Esophagus muscularis mucosa (tissue), 4 donors: ENCODE measurements around the gene ZSWIM4. TPM values are rescaled to one million over a fixed set of nuclear protein-coding genes. Genes with fewer than 3 reads are reported as not detected.

Source experiments
- DNase-seq: peaks from one replicate; pipeline ENCODE4 v3.0.0-alpha.2; 2017; ENCODE audit errors: extremely low spot score
- H3K27ac ChIP-seq, 4 donors: fragments of 200-600 bp; sonication (generic); replicated peaks in 1 of 4; 1 replicate in 3 of 4; 2 replicates in 1 of 4; pipeline ENCODE4 v1.5.1; 2016 to 2019; ENCODE audit warnings: mild to moderate bottlenecking in 1 of 4
- H3K27me3 ChIP-seq, 4 donors: fragments of 200-600 bp; sonication (generic); one replicate each; pipeline versions ENCODE4 v1.5.1 to v1.6.0; 2016 to 2019
- H3K36me3 ChIP-seq, 4 donors: fragments of 200-600 bp; sonication (generic); one replicate each; pipeline ENCODE4 v1.5.1; 2016 to 2019
- H3K4me1 ChIP-seq, 4 donors: fragments of 200-600 bp; sonication (generic); one replicate each; pipeline ENCODE4 v1.5.1; 2016 to 2019
- H3K4me3 ChIP-seq, 4 donors: fragments of 200-600 bp; sonication (generic); 1 replicate in 2 of 4; 2 replicates in 2 of 4; pipeline ENCODE4 v1.5.1; 2016 to 2019; ENCODE audit warnings: mild to moderate bottlenecking in 4 of 4, moderate library complexity in 1 of 4
- H3K9me3 ChIP-seq, 4 donors: fragments of 200-600 bp; sonication (generic); 1 replicate in 3 of 4; 2 replicates in 1 of 4; pipeline ENCODE4 v1.5.1; 2016 to 2019
- CTCF ChIP-seq, 3 experiments: fragments of 200-600 bp in 2 of 3; fragments of 450-650 bp in 1 of 3; sonication (generic) in 2 of 3; IDR thresholded peaks; one replicate each; pipeline ENCODE4 v1.5.1; 2017 to 2019; ENCODE audit warnings: antibody characterized with exemption in 3 of 3, mild to moderate bottlenecking in 2 of 3, moderate library complexity in 1 of 3
- EP300 ChIP-seq: sonication (generic); formaldehyde crosslinking; IDR thresholded peaks from one replicate; pipeline ENCODE4 v1.6.1; 2017; ENCODE audit warnings: antibody characterized with exemption
- POLR2A ChIP-seq: fragments of 450-650 bp; IDR thresholded peaks from one replicate; pipeline ENCODE4 v1.6.1; 2017; ENCODE audit warnings: antibody characterized with exemption, moderate library complexity, mild to moderate bottlenecking, low read depth
- POLR2AphosphoS5 ChIP-seq, 2 donors: sonication (generic); formaldehyde crosslinking; IDR thresholded peaks; one replicate each; pipeline ENCODE4 v1.6.1; 2017; ENCODE audit warnings: antibody characterized with exemption in 2 of 2
- WGBS: methylation state at CpG from one replicate; pipeline ENCODE4 v1.1.5; 2018; 5-methylcytosine and 5-hydroxymethylcytosine counted together
- intact Hi-C: fragments of 100-400 bp; cut with DNase I; formaldehyde crosslinking; loops from one replicate; pipeline ENCODE4 v1.15.1; 2023
- total RNA-seq, 4 donors: library from RNA; depleted of rRNA; stranded (reverse); fragments of >200 nt; gene quantifications; one replicate each; pipeline versions ENCODE4 v1.1.0 to v1.2.1, GENCODE V29; 2016

Gene ZSWIM4
- total RNA-seq, 4 donors from 2014 or later, result 5.3 to 11.6 (median 7.8) TPM

- H3K4me1 ChIP-seq, result peaks cover 14 to 37% (median 28%) of the 10 kb centered on the region in 4 donors
- DNase-seq, result no peak
- peak overlapping the region; percentile 61 to 90 (median 82) for H3K4me3 ChIP-seq
- H3K9me3 ChIP-seq, result no peaks in the 10 kb centered on the region
- H3K36me3 ChIP-seq, result no peaks in the 10 kb centered on the region
- intact Hi-C loops, result no loop called here
- H3K27ac ChIP-seq, result peak overlapping the region in 2 of 4 donors; percentile 85 to 92
- 72% methylated on average over 15 of the region's 15 CpGs for WGBS
- no peaks in the 10 kb centered on the region for H3K27me3 ChIP-seq
- TF ChIP-seq POLR2A (no peak), CTCF (IDR thresholded peaks at IDR 0.05) (no peak), EP300 (no peak), POLR2AphosphoS5 (IDR thresholded peaks at IDR 0.05) (no peak)
Measured at GRCh38 chr19:13866463-13867046, 71.3 kb downstream of the ZSWIM4 start.

GRCh38 chr19:13868663-13869062 is 73.4 kb downstream of the ZSWIM4 start:
- no peak overlapping the region for H3K4me3 ChIP-seq
- peaks cover 0 to 9% (median 0%) of the 10 kb centered on the region in 4 donors for H3K27me3 ChIP-seq
- H3K9me3 ChIP-seq, result no peaks in the 10 kb centered on the region
- H3K36me3 ChIP-seq, result no peaks in the 10 kb centered on the region
- peaks cover 19 to 39% (median 29%) of the 10 kb centered on the region in 4 donors for H3K4me1 ChIP-seq
- TF ChIP-seq CTCF (IDR thresholded peaks at IDR 0.05) (no peak), POLR2AphosphoS5 (IDR thresholded peaks at IDR 0.05) (no peak), EP300 (no peak), POLR2A (no peak)
- H3K27ac ChIP-seq, result no peak overlapping the region
- intact Hi-C loops, result no loop called here
- DNase-seq, result no peak
- 78% methylated on average over 4 of the region's 4 CpGs for WGBS

GRCh38 chr19:13869281-13869680 is 74.0 kb downstream of the ZSWIM4 start:
- TF ChIP-seq CTCF (IDR thresholded peaks at IDR 0.05), result no peak
- no peak for TF ChIP-seq POLR2AphosphoS5 (IDR thresholded peaks at IDR 0.05)
- no peak for TF ChIP-seq POLR2A
- TF ChIP-seq EP300, result no peak
- no peaks in the 10 kb centered on the region for H3K9me3 ChIP-seq
- H3K27me3 ChIP-seq, result peaks cover 0 to 9% (median 0%) of the 10 kb centered on the region in 4 donors
- 85% methylated on average over 13 of the region's 13 CpGs for WGBS
- H3K4me1 ChIP-seq, result peaks cover 19 to 37% (median 27%) of the 10 kb centered on the region in 4 donors
- DNase-seq, result no peak
- H3K4me3 ChIP-seq, result no peak overlapping the region
- intact Hi-C loops, result no loop called here
- no peak overlapping the region for H3K27ac ChIP-seq
- H3K36me3 ChIP-seq, result no peaks in the 10 kb centered on the region

GRCh38 chr19:13870873-13871272 is 75.6 kb downstream of the ZSWIM4 start:
- Histone ChIP-seq H3K36me3 (no peaks in the 10 kb centered on the region), H3K4me1 (peaks cover 13 to 23% (median 18%) of the 10 kb centered on the region in 4 donors), H3K4me3 (no peak overlapping the region), H3K9me3 (no peaks in the 10 kb centered on the region), H3K27me3 (peaks cover 0 to 9% (median 0%) of the 10 kb centered on the region in 4 donors), H3K27ac (no peak overlapping the region)
- intact Hi-C loops, result no loop called here
- 100% methylated on average over 3 of the region's 4 CpGs for WGBS
- DNase-seq, result no peak
- TF ChIP-seq CTCF (IDR thresholded peaks at IDR 0.05), result no peak
- no peak for TF ChIP-seq EP300
- TF ChIP-seq POLR2AphosphoS5 (IDR thresholded peaks at IDR 0.05), result no peak
- TF ChIP-seq POLR2A, result no peak

GRCh38 chr19:13872339-13872694 is 77.1 kb downstream of the ZSWIM4 start:
- 53% methylated on average over 5 of the region's 5 CpGs for WGBS
- Histone ChIP-seq H3K9me3 (no peaks in the 10 kb centered on the region), H3K4me3 (peak overlapping the region; percentile 39 to 55 (median 47)), H3K27me3 (peaks cover 0 to 9% (median 0%) of the 10 kb centered on the region in 4 donors), H3K27ac (no peak overlapping the region), H3K4me1 (peaks cover 7 to 16% (median 11%) of the 10 kb centered on the region in 4 donors), H3K36me3 (no peaks in the 10 kb centered on the region)
- intact Hi-C loops, result no loop called here
- no peak for DNase-seq
- TF ChIP-seq POLR2A, result no peak
- TF ChIP-seq EP300, result no peak
- no peak for TF ChIP-seq CTCF (IDR thresholded peaks at IDR 0.05)
- TF ChIP-seq POLR2AphosphoS5 (IDR thresholded peaks at IDR 0.05), result no peak
